Neural cell (in vitro differentiated cells): ENCODE results near the gene OST4. TPM values are rescaled to one million over a fixed set of nuclear protein-coding genes. Genes with fewer than 3 reads are reported as not detected.

Experiments
- H2AFZ ChIP-seq: fragments of 200-600, 300-800 bp; sonication (generic), shearing (Covaris generic); 2 replicates; pipeline ENCODE4 v1.6.0; 2014; ENCODE audit warnings: low read depth, mild to moderate bottlenecking, antibody characterized with exemption, low read length, moderate library complexity
- H3F3A ChIP-seq: fragments of 200-600 bp; shearing (Covaris generic); 2 replicates; pipeline ENCODE4 v1.6.1; 2016; ENCODE audit warnings: mild to moderate bottlenecking, moderate library complexity, mixed read lengths, antibody characterized with exemption, low read length; ENCODE audit not compliant: insufficient read depth, poor library complexity, severe bottlenecking
- H3K27ac ChIP-seq: fragments of 200-600, 300-800 bp; sonication (generic), shearing (Covaris generic); 2 replicates; pipeline ENCODE4 v1.5.1; 2014; ENCODE audit warnings: mild to moderate bottlenecking, low read length, moderate library complexity
- H3K27me3 ChIP-seq: fragments of 300-800, 200-600 bp; sonication (generic), shearing (Covaris generic); 2 replicates; pipeline ENCODE4 v1.6.0; 2014; ENCODE audit warnings: mild to moderate bottlenecking, low read depth, low read length, moderate library complexity; ENCODE audit not compliant: insufficient read depth
- H3K36me3 ChIP-seq: fragments of 300-800, 200-600 bp; sonication (generic), shearing (Covaris generic); 2 replicates; pipeline ENCODE4 v1.5.1; 2014; ENCODE audit warnings: mild to moderate bottlenecking, antibody characterized with exemption, low read length, moderate library complexity; ENCODE audit not compliant: insufficient read depth
- H3K4me2 ChIP-seq: fragments of 300-800, 200-600 bp; sonication (generic), shearing (Covaris generic); 2 replicates; pipeline ENCODE4 v1.6.0; 2014; ENCODE audit warnings: mild to moderate bottlenecking, low read length
- H3K4me3 ChIP-seq: fragments of 300-800, 200-600 bp; sonication (generic), shearing (Covaris generic); 2 replicates; pipeline ENCODE4 v1.5.1; 2014; ENCODE audit warnings: mild to moderate bottlenecking, low read length, moderate library complexity
- H3K79me2 ChIP-seq: fragments of 200-600 bp; shearing (Covaris generic); replicated peaks from 2 replicates; pipeline ENCODE4 v1.6.0; 2014; ENCODE audit warnings: mild to moderate bottlenecking, low read length, moderate library complexity; ENCODE audit not compliant: insufficient read depth
- H3K9ac ChIP-seq: fragments of 300-800, 200-600 bp; sonication (generic), shearing (Covaris generic); 2 replicates; pipeline ENCODE4 v1.6.1; 2016; ENCODE audit warnings: mild to moderate bottlenecking, low read length, mixed read lengths
- H3K9me2 ChIP-seq: fragments of 200-600 bp; shearing (Covaris generic); 2 replicates; pipeline ENCODE4 v1.6.1; 2016; ENCODE audit warnings: mild to moderate bottlenecking, low read length, mixed read lengths; ENCODE audit not compliant: insufficient read depth
- H3K9me3 ChIP-seq: fragments of 200-600, 300-800 bp; sonication (generic), shearing (Covaris generic); 2 replicates; pipeline ENCODE4 v1.6.1; 2016; ENCODE audit warnings: mild to moderate bottlenecking, mixed run types, low read length, moderate library complexity, mixed read lengths
- H4K20me1 ChIP-seq: fragments of 200-600 bp; shearing (Covaris generic); 2 replicates; pipeline ENCODE4 v1.6.1; 2016; ENCODE audit warnings: mild to moderate bottlenecking, mixed run types; ENCODE audit not compliant: insufficient read depth
- EP300 ChIP-seq: fragments of 450-650 bp; conservative IDR thresholded peaks from 2 replicates; pipeline ENCODE4 v1.6.1; 2014; ENCODE audit warnings: antibody characterized with exemption, mild to moderate bottlenecking, moderate library complexity; ENCODE audit not compliant: poor library complexity, severe bottlenecking
- EZH2 ChIP-seq: fragments of 200-600, 300-800 bp; shearing (Covaris generic), sonication (generic); IDR thresholded peaks from 2 replicates; pipeline ENCODE4 v1.6.1; 2014; ENCODE audit warnings: antibody characterized with exemption, low read length, borderline replicate concordance, mild to moderate bottlenecking; ENCODE audit not compliant: insufficient read depth, poor library complexity, severe bottlenecking
- MXI1 ChIP-seq: fragments of 450-650 bp; conservative IDR thresholded peaks from 2 replicates; pipeline ENCODE4 v1.6.1; 2014; ENCODE audit warnings: antibody characterized with exemption, mild to moderate bottlenecking; ENCODE audit not compliant: poor library complexity, severe bottlenecking
- POLR2AphosphoS5 ChIP-seq: IDR thresholded peaks from 2 replicates; pipeline ENCODE4 v1.6.1; 2012
- RAD21 ChIP-seq: fragments of 450-650 bp; conservative IDR thresholded peaks from 2 replicates; pipeline ENCODE4 v1.6.1; 2014; ENCODE audit warnings: antibody characterized with exemption, mild to moderate bottlenecking, moderate library complexity
- SMC3 ChIP-seq: fragments of 450-650 bp; conservative IDR thresholded peaks from 2 replicates; pipeline ENCODE4 v1.6.1; 2014; ENCODE audit warnings: antibody characterized with exemption, mild to moderate bottlenecking, moderate library complexity; ENCODE audit not compliant: poor library complexity
- TAF1 ChIP-seq: IDR thresholded peaks from 2 replicates; pipeline ENCODE4 v1.6.1; 2012; ENCODE audit warnings: low read depth
- polyA plus RNA-seq: library from polyadenylated mRNA; depleted of rRNA; stranded (reverse); fragments of >200 nt; gene quantifications from 2 replicates; pipeline ENCODE4 v1.2.3, GENCODE V29; 2014
- TF ChIP-seq, protein P1 (sequence below): IDR thresholded peaks from 2 replicates; pipeline ENCODE4 v1.6.1; 2012; ENCODE audit warnings: borderline replicate concordance
- TF ChIP-seq, protein P2 (sequence below): fragments of 450-650 bp; IDR thresholded peaks from 2 replicates; pipeline ENCODE4 v1.5.1; 2014; ENCODE audit warnings: antibody characterized with exemption, mild to moderate bottlenecking, moderate library complexity; ENCODE audit not compliant: poor library complexity, severe bottlenecking

OST4 gene
- polyA plus RNA-seq, 1 donor from 2014 or later, result 263 TPM

DNA sequence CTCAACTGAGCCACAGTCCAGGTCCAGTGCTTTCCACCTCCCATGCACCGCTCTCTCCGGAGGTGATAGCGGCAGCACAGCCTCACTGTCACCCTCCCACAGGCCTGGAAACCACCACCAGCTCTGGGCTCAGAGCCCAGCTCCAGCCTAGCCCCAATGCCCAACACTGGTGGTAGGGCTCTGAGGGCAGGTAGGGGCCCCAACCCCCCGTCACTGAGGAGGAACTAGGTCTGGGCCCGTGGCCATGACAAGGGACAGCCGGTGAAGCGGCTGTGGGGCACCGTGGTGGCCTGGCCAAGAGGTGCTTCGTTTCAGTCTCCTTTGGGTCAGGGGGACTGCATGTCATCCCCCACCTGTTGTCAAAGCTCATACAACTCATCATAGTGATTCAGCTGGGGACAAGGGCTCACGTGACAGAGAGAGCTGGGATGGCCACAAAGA, 44.2 kb downstream of the OST4 start:
- peaks cover 6% of the 10 kb centered on the region for H4K20me1 ChIP-seq
- TF ChIP-seq, protein P1, sequence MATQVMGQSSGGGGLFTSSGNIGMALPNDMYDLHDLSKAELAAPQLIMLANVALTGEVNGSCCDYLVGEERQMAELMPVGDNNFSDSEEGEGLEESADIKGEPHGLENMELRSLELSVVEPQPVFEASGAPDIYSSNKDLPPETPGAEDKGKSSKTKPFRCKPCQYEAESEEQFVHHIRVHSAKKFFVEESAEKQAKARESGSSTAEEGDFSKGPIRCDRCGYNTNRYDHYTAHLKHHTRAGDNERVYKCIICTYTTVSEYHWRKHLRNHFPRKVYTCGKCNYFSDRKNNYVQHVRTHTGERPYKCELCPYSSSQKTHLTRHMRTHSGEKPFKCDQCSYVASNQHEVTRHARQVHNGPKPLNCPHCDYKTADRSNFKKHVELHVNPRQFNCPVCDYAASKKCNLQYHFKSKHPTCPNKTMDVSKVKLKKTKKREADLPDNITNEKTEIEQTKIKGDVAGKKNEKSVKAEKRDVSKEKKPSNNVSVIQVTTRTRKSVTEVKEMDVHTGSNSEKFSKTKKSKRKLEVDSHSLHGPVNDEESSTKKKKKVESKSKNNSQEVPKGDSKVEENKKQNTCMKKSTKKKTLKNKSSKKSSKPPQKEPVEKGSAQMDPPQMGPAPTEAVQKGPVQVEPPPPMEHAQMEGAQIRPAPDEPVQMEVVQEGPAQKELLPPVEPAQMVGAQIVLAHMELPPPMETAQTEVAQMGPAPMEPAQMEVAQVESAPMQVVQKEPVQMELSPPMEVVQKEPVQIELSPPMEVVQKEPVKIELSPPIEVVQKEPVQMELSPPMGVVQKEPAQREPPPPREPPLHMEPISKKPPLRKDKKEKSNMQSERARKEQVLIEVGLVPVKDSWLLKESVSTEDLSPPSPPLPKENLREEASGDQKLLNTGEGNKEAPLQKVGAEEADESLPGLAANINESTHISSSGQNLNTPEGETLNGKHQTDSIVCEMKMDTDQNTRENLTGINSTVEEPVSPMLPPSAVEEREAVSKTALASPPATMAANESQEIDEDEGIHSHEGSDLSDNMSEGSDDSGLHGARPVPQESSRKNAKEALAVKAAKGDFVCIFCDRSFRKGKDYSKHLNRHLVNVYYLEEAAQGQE, result no peak
- no peak for TF ChIP-seq EZH2
- TF ChIP-seq, protein P2, sequence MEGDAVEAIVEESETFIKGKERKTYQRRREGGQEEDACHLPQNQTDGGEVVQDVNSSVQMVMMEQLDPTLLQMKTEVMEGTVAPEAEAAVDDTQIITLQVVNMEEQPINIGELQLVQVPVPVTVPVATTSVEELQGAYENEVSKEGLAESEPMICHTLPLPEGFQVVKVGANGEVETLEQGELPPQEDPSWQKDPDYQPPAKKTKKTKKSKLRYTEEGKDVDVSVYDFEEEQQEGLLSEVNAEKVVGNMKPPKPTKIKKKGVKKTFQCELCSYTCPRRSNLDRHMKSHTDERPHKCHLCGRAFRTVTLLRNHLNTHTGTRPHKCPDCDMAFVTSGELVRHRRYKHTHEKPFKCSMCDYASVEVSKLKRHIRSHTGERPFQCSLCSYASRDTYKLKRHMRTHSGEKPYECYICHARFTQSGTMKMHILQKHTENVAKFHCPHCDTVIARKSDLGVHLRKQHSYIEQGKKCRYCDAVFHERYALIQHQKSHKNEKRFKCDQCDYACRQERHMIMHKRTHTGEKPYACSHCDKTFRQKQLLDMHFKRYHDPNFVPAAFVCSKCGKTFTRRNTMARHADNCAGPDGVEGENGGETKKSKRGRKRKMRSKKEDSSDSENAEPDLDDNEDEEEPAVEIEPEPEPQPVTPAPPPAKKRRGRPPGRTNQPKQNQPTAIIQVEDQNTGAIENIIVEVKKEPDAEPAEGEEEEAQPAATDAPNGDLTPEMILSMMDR, result no peak
- TF ChIP-seq MXI1, result no peak
- TF ChIP-seq RAD21, result no peak
- TF ChIP-seq SMC3, result no peak
- TF ChIP-seq POLR2AphosphoS5, result no peak
- TF ChIP-seq EP300, result no peak
- TF ChIP-seq TAF1, result no peak
- H3K79me2 ChIP-seq, result no peaks in the 10 kb centered on the region
- no peaks in the 10 kb centered on the region for H3K27me3 ChIP-seq
- H3K9me3 ChIP-seq, result no peaks in the 10 kb centered on the region
- no peaks in the 10 kb centered on the region for H3F3A ChIP-seq
- no peak overlapping the region for H2AFZ ChIP-seq
- H3K27ac ChIP-seq, result no peak overlapping the region
- no peak overlapping the region for H3K4me2 ChIP-seq
- H3K9me2 ChIP-seq, result no peaks in the 10 kb centered on the region
- H3K36me3 ChIP-seq, result peaks cover 4% of the 10 kb centered on the region
- H3K4me3 ChIP-seq, result no peak overlapping the region
- no peak overlapping the region for H3K9ac ChIP-seq

DNA sequence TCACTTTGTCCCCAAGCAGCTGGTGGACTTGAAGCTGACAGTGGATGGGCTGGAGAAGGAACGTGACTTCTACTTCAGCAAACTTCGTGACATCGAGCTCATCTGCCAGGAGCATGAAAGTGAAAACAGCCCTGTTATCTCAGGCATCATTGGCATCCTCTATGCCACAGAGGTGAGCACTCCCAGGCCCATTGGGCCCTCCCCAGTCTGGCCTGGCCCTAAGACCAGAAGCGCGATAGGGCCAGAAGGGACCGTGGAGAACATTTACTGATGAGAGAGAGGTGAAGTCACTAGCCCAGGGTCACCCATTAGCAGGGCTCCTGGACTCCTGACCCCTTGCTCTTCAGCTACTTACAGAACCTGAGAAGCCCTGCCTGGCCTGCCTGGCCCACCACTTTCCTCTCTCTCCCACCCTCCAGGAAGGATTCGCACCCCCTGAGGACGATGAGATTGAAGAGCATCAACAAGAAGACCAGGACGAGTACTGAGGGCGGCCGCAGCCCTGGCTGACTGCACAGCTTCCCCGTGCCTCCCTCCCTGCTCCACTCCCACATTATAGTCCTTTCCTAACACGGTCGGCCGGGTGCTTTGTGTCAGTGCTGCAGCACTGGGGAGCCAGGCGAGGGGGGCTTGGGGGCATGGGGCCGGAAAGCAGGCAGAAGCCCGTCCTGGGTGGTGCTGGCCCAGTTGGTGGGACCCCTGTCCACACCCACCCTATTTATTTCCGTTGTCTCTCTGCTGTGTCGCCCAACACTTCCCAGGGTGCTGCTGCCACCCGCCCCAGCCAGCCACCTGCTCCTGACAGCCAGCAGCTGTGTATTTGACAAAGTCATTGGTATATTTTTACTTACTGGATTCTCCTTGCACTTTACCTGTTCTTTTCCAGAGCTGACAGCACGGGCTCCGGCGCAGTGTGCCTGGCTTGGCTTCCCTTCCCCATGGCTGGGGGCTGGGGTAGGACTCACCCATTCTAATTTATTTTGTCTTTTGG, 45.3 kb downstream of the OST4 start:
- no peak overlapping the region for H3K27ac ChIP-seq
- H3K9me2 ChIP-seq, result no peaks in the 10 kb centered on the region
- no peak overlapping the region for H3K4me3 ChIP-seq
- H3K9me3 ChIP-seq, result no peaks in the 10 kb centered on the region
- H2AFZ ChIP-seq, result no peak overlapping the region
- H3K36me3 ChIP-seq, result peaks cover 4% of the 10 kb centered on the region
- H4K20me1 ChIP-seq, result peaks cover 6% of the 10 kb centered on the region
- H3F3A ChIP-seq, result no peaks in the 10 kb centered on the region
- no peak overlapping the region for H3K4me2 ChIP-seq
- no peaks in the 10 kb centered on the region for H3K27me3 ChIP-seq
- H3K9ac ChIP-seq, result no peak overlapping the region
- TF ChIP-seq, protein P2, result no peak
- TF ChIP-seq RAD21 (no peak), EZH2 (no peak)
- TF ChIP-seq, protein P1, result no peak
- no peaks in the 10 kb centered on the region for H3K79me2 ChIP-seq
